AG09319 (cell line): Measurements from ENCODE around the gene DTWD1.
"Not testable (repeated sequence)": the region's sequence is repeated elsewhere in the genome, so short reads cannot be mapped to it uniquely, and the experiment has no call there.

Source experiments
- DNase-seq: peaks from one replicate; pipeline ENCODE4 v3.0.0-alpha.2; 2010; ENCODE audit warnings: low read depth; ENCODE audit errors: extremely low read depth
- TF ChIP-seq, protein P1 (sequence below): IDR thresholded peaks from 2 replicates; pipeline ENCODE4 v1.5.1; 2011; ENCODE audit warnings: low read depth, mild to moderate bottlenecking, inconsistent platforms, low read length, moderate library complexity

Gene DTWD1

GRCh38 chr15:49646891-49647290 is 26.0 kb downstream of the DTWD1 start:
- TF ChIP-seq, protein P1, sequence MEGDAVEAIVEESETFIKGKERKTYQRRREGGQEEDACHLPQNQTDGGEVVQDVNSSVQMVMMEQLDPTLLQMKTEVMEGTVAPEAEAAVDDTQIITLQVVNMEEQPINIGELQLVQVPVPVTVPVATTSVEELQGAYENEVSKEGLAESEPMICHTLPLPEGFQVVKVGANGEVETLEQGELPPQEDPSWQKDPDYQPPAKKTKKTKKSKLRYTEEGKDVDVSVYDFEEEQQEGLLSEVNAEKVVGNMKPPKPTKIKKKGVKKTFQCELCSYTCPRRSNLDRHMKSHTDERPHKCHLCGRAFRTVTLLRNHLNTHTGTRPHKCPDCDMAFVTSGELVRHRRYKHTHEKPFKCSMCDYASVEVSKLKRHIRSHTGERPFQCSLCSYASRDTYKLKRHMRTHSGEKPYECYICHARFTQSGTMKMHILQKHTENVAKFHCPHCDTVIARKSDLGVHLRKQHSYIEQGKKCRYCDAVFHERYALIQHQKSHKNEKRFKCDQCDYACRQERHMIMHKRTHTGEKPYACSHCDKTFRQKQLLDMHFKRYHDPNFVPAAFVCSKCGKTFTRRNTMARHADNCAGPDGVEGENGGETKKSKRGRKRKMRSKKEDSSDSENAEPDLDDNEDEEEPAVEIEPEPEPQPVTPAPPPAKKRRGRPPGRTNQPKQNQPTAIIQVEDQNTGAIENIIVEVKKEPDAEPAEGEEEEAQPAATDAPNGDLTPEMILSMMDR: no peak

GRCh38 chr15:49649987-49650386 is 29.1 kb downstream of the DTWD1 start:
- no peak for DNase-seq
- TF ChIP-seq, protein P1: no peak

More at GRCh38 chr15:49646891-49647290, 26.0 kb downstream of the DTWD1 start:
- no peak for DNase-seq

- no peak for DNase-seq
- TF ChIP-seq, protein P1: no peak
Observed at GRCh38 chr15:49650676-49651075, 29.8 kb downstream of the DTWD1 start.

DNA sequence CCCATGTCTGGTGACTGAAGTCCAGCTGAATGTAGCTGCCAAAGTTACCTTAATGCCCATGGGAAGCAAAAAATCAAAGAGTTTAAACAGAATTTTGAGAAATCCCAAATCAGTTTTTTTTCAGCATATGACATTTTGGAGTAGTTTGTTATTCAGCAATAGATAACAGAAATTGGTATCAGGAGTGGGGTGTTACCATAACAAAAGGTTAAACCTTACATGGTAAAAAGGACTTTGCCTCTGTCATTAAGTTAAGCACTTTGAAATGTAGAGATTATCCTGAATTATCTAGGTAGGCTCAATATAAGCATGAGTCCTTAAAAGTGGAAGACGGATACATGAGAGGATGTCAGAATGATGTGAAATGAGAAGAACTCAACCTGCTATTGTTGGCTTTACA is 32.1 kb downstream of the DTWD1 start:
- TF ChIP-seq, protein P1: no peak
- DNase-seq: no peak

GRCh38 chr15:49656734-49657133 is 35.9 kb downstream of the DTWD1 start:
- no peak for DNase-seq
- TF ChIP-seq, protein P1: no peak

- DNase-seq: no peak
- TF ChIP-seq, protein P1: no peak
Observed at GRCh38 chr15:49664716-49665115, 43.9 kb downstream of the DTWD1 start.

GRCh38 chr15:49666486-49666885 is 45.6 kb downstream of the DTWD1 start:
- not testable (repeated sequence) for DNase-seq

DNA sequence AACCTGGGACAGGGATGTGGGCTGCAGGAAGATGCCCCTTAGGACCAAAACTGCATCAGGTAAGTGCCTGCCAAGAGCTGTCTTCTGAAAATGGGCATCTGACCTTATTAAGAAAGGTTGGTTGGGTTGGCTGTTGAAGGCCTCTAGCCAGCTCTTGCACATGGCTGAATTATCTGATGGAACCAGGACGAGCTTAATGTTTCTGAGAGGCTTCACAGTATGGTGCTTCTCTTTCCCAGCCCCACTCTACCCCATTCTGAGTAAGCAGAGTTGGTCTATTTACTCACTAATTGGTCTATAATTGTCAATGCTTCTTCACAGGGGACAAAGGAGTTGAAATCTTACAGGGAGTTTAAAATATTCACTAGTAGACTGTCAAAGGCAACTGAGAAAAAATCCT is 48.4 kb downstream of the DTWD1 start:
- TF ChIP-seq, protein P1: no peak

More for the DNA sequence above, 48.4 kb downstream of the DTWD1 start:
- DNase-seq: no peak
